ENCODE measurements around the gene POLR1G.

Gene POLR1G

GRCh38 chr19:45437328-45437727 is 30.9 kb downstream of the POLR1G start:
- no peak for DNase-seq (ENCODE audit: low read depth)
- no peak for TF ChIP-seq CTCF (IDR thresholded peaks at IDR 0.05; ENCODE audit: low read length, missing control alignments)
- H3K4me3 ChIP-seq (replicated peaks; ENCODE audit: low read depth, low read length), result no peak overlapping the region

- TF ChIP-seq CTCF (IDR thresholded peaks at IDR 0.05; ENCODE audit: low read length, missing control alignments), result no peak
- H3K4me3 ChIP-seq (replicated peaks; ENCODE audit: low read depth, low read length), result peak overlapping the region; percentile 48
- no peak for DNase-seq (ENCODE audit: low read depth)
These were observed 32.7 kb downstream of the POLR1G start for GRCh38 chr19:45439190-45439568.

GRCh38 chr19:45439569-45440258 is 33.3 kb downstream of the POLR1G start:
- peak; percentile 75 for TF ChIP-seq CTCF (IDR thresholded peaks at IDR 0.05; ENCODE audit: low read length, missing control alignments)
- peak overlapping the region; percentile 48 for H3K4me3 ChIP-seq (replicated peaks; ENCODE audit: low read depth, low read length)
- peak; percentile 73 for DNase-seq (ENCODE audit: low read depth)

GRCh38 chr19:45440259-45440638 is 33.8 kb downstream of the POLR1G start:
- TF ChIP-seq CTCF (IDR thresholded peaks at IDR 0.05; ENCODE audit: low read length, missing control alignments), result no peak
- peak overlapping the region; percentile 48 for H3K4me3 ChIP-seq (replicated peaks; ENCODE audit: low read depth, low read length)
- DNase-seq (ENCODE audit: low read depth), result no peak

GRCh38 chr19:45440873-45441654 is 34.6 kb downstream of the POLR1G start:
- peak; percentile 57 for DNase-seq (ENCODE audit: low read depth)
- TF ChIP-seq CTCF (IDR thresholded peaks at IDR 0.05; ENCODE audit: low read length, missing control alignments), result no peak
- H3K4me3 ChIP-seq (replicated peaks; ENCODE audit: low read depth, low read length), result no peak overlapping the region

GRCh38 chr19:45442408-45442777 is 35.9 kb downstream of the POLR1G start:
- no peak for TF ChIP-seq CTCF (IDR thresholded peaks at IDR 0.05; ENCODE audit: low read length, missing control alignments)
- no peak overlapping the region for H3K4me3 ChIP-seq (replicated peaks; ENCODE audit: low read depth, low read length)
- no peak for DNase-seq (ENCODE audit: low read depth)
